ENCODE data around the gene SH3YL1. TPM values are rescaled to one million over a fixed set of nuclear protein-coding genes. Genes with fewer than 3 reads are reported as not detected.

SH3YL1 gene
- total and polyA plus RNA-seq, 2 donors from 2014 or later: 57.3 to 111 TPM

GRCh38 chr2:279956-280649, 16.3 kb upstream of the SH3YL1 start:
- Histone ChIP-seq H3K36me3 (ENCODE audit: control insufficient read depth in 2 of 3, insufficient read depth in 3 of 3, low read length in 3 of 3) (peaks cover 6 to 27% (median 20%) of the 10 kb centered on the region in 3 donors), H3K4me3 (ENCODE audit: low read length in 3 of 3) (no peak overlapping the region), H3K4me1 (ENCODE audit: control insufficient read depth in 2 of 3, insufficient read depth in 2 of 3, low read depth in 1 of 3, low read length in 3 of 3) (peaks cover 0 to 7% (median 4%) of the 10 kb centered on the region in 3 donors), H3K9ac (ENCODE audit: low read length in 3 of 3) (no peak overlapping the region), H3K9me3 (ENCODE audit: control insufficient read depth in 2 of 3, insufficient read depth in 1 of 3, low read length in 3 of 3) (no peaks in the 10 kb centered on the region), H3K27ac (ENCODE audit: low read depth in 2 of 2, low read length in 2 of 2) (peak overlapping the region in 1 of 2 donors; percentile 5), H3K27me3 (ENCODE audit: control insufficient read depth, insufficient read depth, low read length) (no peaks in the 10 kb centered on the region)
- no peak for DNase-seq
- intact Hi-C loops (cut with DNase I): no loop called here
- TF ChIP-seq CTCF (IDR thresholded peaks at IDR 0.05; ENCODE audit: borderline replicate concordance, extremely low read depth, insufficient read depth): no peak
- no peak for FAIRE-seq

- Histone ChIP-seq H3K9ac (ENCODE audit: low read length in 3 of 3) (no peak overlapping the region), H3K27ac (ENCODE audit: low read depth in 2 of 2, low read length in 2 of 2) (no peak overlapping the region), H3K27me3 (ENCODE audit: control insufficient read depth, insufficient read depth, low read length) (no peaks in the 10 kb centered on the region), H3K9me3 (ENCODE audit: control insufficient read depth in 2 of 3, insufficient read depth in 1 of 3, low read length in 3 of 3) (no peaks in the 10 kb centered on the region), H3K4me3 (ENCODE audit: low read length in 3 of 3) (no peak overlapping the region), H3K4me1 (ENCODE audit: control insufficient read depth in 2 of 3, insufficient read depth in 2 of 3, low read depth in 1 of 3, low read length in 3 of 3) (peaks cover 0 to 7% (median 4%) of the 10 kb centered on the region in 3 donors), H3K36me3 (ENCODE audit: control insufficient read depth in 2 of 3, insufficient read depth in 3 of 3, low read length in 3 of 3) (peaks cover 6 to 27% (median 20%) of the 10 kb centered on the region in 3 donors)
- DNase-seq (no peak), FAIRE-seq (no peak)
- TF ChIP-seq CTCF (IDR thresholded peaks at IDR 0.05; ENCODE audit: borderline replicate concordance, extremely low read depth, insufficient read depth): no peak
- intact Hi-C loops (cut with DNase I): no loop called here
Observed at GRCh38 chr2:279366-279765, 15.5 kb upstream of the SH3YL1 start.

- Histone ChIP-seq H3K4me3 (ENCODE audit: low read length in 3 of 3) (no peak overlapping the region), H3K9ac (ENCODE audit: low read length in 3 of 3) (no peak overlapping the region), H3K4me1 (ENCODE audit: control insufficient read depth in 2 of 3, insufficient read depth in 2 of 3, low read depth in 1 of 3, low read length in 3 of 3) (peaks cover 0 to 7% (median 4%) of the 10 kb centered on the region in 3 donors), H3K36me3 (ENCODE audit: control insufficient read depth in 2 of 3, insufficient read depth in 3 of 3, low read length in 3 of 3) (peaks cover 6 to 27% (median 20%) of the 10 kb centered on the region in 3 donors), H3K27ac (ENCODE audit: low read depth in 2 of 2, low read length in 2 of 2) (no peak overlapping the region), H3K9me3 (ENCODE audit: control insufficient read depth in 2 of 3, insufficient read depth in 1 of 3, low read length in 3 of 3) (no peaks in the 10 kb centered on the region), H3K27me3 (ENCODE audit: control insufficient read depth, insufficient read depth, low read length) (no peaks in the 10 kb centered on the region)
- FAIRE-seq: no peak
- no peak for TF ChIP-seq CTCF (IDR thresholded peaks at IDR 0.05; ENCODE audit: borderline replicate concordance, extremely low read depth, insufficient read depth)
- no peak for DNase-seq
- intact Hi-C loops (cut with DNase I): no loop called here
Observed at GRCh38 chr2:278927-279320, 15.1 kb upstream of the SH3YL1 start.

All from kidney (tissue), 14 donors.